ENCODE measurements around the gene GDF7. TPM values are rescaled to one million over a fixed set of nuclear protein-coding genes. Genes with fewer than 3 reads are reported as not detected.

Gene GDF7
- polyA plus RNA-seq, 3 donors = not detected

GRCh38 chr2:20661421-20662307 lies 5.3 kb upstream of the GDF7 start:
- TF ChIP-seq, protein P1, sequence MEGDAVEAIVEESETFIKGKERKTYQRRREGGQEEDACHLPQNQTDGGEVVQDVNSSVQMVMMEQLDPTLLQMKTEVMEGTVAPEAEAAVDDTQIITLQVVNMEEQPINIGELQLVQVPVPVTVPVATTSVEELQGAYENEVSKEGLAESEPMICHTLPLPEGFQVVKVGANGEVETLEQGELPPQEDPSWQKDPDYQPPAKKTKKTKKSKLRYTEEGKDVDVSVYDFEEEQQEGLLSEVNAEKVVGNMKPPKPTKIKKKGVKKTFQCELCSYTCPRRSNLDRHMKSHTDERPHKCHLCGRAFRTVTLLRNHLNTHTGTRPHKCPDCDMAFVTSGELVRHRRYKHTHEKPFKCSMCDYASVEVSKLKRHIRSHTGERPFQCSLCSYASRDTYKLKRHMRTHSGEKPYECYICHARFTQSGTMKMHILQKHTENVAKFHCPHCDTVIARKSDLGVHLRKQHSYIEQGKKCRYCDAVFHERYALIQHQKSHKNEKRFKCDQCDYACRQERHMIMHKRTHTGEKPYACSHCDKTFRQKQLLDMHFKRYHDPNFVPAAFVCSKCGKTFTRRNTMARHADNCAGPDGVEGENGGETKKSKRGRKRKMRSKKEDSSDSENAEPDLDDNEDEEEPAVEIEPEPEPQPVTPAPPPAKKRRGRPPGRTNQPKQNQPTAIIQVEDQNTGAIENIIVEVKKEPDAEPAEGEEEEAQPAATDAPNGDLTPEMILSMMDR (IDR thresholded peaks at IDR 0.05) = peak; percentile 96
- Histone ChIP-seq H3K9ac (ENCODE audit: insufficient read depth, low read length, poor library complexity, severe bottlenecking) (no peak overlapping the region), H3K79me2 (ENCODE audit: insufficient read depth, low read length) (no peaks in the 10 kb centered on the region), H4K20me1 (ENCODE audit: insufficient read depth, low read length) (no peaks in the 10 kb centered on the region), H3K27ac (ENCODE audit: low read depth in 1 of 2, low read length in 2 of 2) (no peak overlapping the region), H3K27me3 (ENCODE audit: control insufficient read depth in 2 of 2, insufficient read depth in 2 of 2, low read length in 2 of 2) (peaks cover 33 to 68% of the 10 kb centered on the region in 2 donors), H3K4me2 (replicated peaks; ENCODE audit: extremely low read depth, low read length, poor library complexity, severe bottlenecking) (no peak overlapping the region), H2AFZ (ENCODE audit: insufficient read depth, low read depth, low read length, poor library complexity, severe bottlenecking) (no peak overlapping the region), H3K4me3 (replicated peaks in 1 of 3; ENCODE audit: low read depth in 2 of 3, low read length in 3 of 3) (no peak overlapping the region), H3K36me3 (replicated peaks in 1 of 2; ENCODE audit: control insufficient read depth in 1 of 2, insufficient read depth in 2 of 2, low read length in 2 of 2) (no peaks in the 10 kb centered on the region), H3K9me3 (replicated peaks in 1 of 2; ENCODE audit: control insufficient read depth in 1 of 2, insufficient read depth in 1 of 2, low read length in 2 of 2) (peaks cover 0 to 27% of the 10 kb centered on the region in 2 donors), H3K4me1 (ENCODE audit: control insufficient read depth in 1 of 2, insufficient read depth in 2 of 2, low read length in 2 of 2) (peaks cover 6 to 14% of the 10 kb centered on the region in 2 donors)
- peak; percentile 63 to 79 (median 74) for DNase-seq
- Mint-ChIP-seq H3K4me3 (peak overlapping the region in 1 of 2 donors; percentile 69), H3K4me1 (peaks cover 18% of the 10 kb centered on the region), H3K27ac (no peak overlapping the region), H3K36me3 (no peaks in the 10 kb centered on the region), H3K9me3 (peaks cover 0 to 18% (median 5%) of the 10 kb centered on the region in 7 donors), H3K27me3 (ENCODE audit: low read depth in 3 of 3) (peaks cover 58 to 78% (median 67%) of the 10 kb centered on the region in 3 donors)
- WGBS (ENCODE audit: insufficient coverage) = 43% methylated on average over 9 of the region's 11 CpGs
- intact Hi-C loops (cut with micrococcal nuclease) = loop anchor here (2.0 to 10.0 kb wide), 3 partner anchors 301 to 1307 kb away; partner anchors contain the start of gene OSR1 (in 1 of the 2)

GRCh38 chr2:20662308-20662937 lies 4.5 kb upstream of the GDF7 start:
- Mint-ChIP-seq H3K36me3 (no peaks in the 10 kb centered on the region), H3K4me3 (peak overlapping the region in 1 of 2 donors; percentile 69), H3K9me3 (peaks cover 0 to 18% (median 5%) of the 10 kb centered on the region in 7 donors), H3K27ac (no peak overlapping the region), H3K27me3 (ENCODE audit: low read depth in 3 of 3) (peaks cover 60 to 82% (median 70%) of the 10 kb centered on the region in 3 donors), H3K4me1 (peaks cover 18% of the 10 kb centered on the region)
- intact Hi-C loops (cut with micrococcal nuclease) = loop anchor here (2.0 to 10.0 kb wide), 3 partner anchors 300 to 1308 kb away; partner anchors contain the start of gene OSR1 (in 1 of the 2)
- WGBS (ENCODE audit: insufficient coverage) = 86% methylated on average over 3 of the region's 5 CpGs
- Histone ChIP-seq H4K20me1 (ENCODE audit: insufficient read depth, low read length) (no peaks in the 10 kb centered on the region), H3K9me3 (replicated peaks in 1 of 2; ENCODE audit: control insufficient read depth in 1 of 2, insufficient read depth in 1 of 2, low read length in 2 of 2) (peaks cover 0 to 27% of the 10 kb centered on the region in 2 donors), H3K27me3 (ENCODE audit: control insufficient read depth in 2 of 2, insufficient read depth in 2 of 2, low read length in 2 of 2) (peaks cover 34 to 70% of the 10 kb centered on the region in 2 donors), H3K9ac (ENCODE audit: insufficient read depth, low read length, poor library complexity, severe bottlenecking) (no peak overlapping the region), H2AFZ (ENCODE audit: insufficient read depth, low read depth, low read length, poor library complexity, severe bottlenecking) (no peak overlapping the region), H3K4me3 (replicated peaks in 1 of 3; ENCODE audit: low read depth in 2 of 3, low read length in 3 of 3) (no peak overlapping the region), H3K79me2 (ENCODE audit: insufficient read depth, low read length) (no peaks in the 10 kb centered on the region), H3K27ac (ENCODE audit: low read depth in 1 of 2, low read length in 2 of 2) (no peak overlapping the region), H3K4me2 (replicated peaks; ENCODE audit: extremely low read depth, low read length, poor library complexity, severe bottlenecking) (no peak overlapping the region), H3K4me1 (ENCODE audit: control insufficient read depth in 1 of 2, insufficient read depth in 2 of 2, low read length in 2 of 2) (peaks cover 8 to 17% of the 10 kb centered on the region in 2 donors), H3K36me3 (replicated peaks in 1 of 2; ENCODE audit: control insufficient read depth in 1 of 2, insufficient read depth in 2 of 2, low read length in 2 of 2) (no peaks in the 10 kb centered on the region)
- DNase-seq = no peak
- TF ChIP-seq, protein P1 (IDR thresholded peaks at IDR 0.05) = no peak

Data from CD14-positive monocyte (primary cell).